DMS79 treated with DMSO at 0.1 percent for 48 hours (cell line): Measurements from ENCODE around the gene IMPA2.

Source experiments
- DNase-seq: peaks from one replicate; lab custom pipeline; 2025; lab: John Stamatoyannopoulos, UW

Gene IMPA2

DNA sequence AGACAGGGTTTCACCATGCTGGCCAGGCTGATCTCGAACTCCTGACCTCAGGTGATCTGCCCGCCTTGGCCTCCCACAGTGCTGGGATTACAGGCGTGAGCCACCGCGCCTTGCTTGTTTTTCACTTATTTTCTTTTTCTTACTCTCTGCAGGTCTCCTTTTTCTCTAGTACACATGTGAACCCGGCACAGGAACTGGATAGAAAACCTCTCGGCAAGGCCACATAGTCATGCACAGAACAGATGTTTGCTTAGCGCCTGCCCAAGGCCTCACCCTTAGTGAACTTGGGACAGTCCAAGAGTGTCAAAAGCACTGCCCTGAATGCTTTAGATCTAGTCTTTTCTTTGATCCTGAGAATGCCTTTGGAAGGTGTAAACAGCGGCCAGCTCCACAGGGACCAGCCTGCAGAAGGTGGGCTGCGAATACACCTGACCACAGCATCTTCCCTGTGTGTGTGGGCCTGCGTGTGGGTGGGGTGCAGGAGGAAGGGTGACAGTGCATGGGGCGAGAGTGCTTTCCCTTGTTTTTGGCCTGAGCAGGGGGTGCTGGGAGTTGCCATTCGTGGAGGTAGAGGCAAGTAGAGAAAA is 27.0 kb downstream of the IMPA2 start:
- no peak for DNase-seq

DNA sequence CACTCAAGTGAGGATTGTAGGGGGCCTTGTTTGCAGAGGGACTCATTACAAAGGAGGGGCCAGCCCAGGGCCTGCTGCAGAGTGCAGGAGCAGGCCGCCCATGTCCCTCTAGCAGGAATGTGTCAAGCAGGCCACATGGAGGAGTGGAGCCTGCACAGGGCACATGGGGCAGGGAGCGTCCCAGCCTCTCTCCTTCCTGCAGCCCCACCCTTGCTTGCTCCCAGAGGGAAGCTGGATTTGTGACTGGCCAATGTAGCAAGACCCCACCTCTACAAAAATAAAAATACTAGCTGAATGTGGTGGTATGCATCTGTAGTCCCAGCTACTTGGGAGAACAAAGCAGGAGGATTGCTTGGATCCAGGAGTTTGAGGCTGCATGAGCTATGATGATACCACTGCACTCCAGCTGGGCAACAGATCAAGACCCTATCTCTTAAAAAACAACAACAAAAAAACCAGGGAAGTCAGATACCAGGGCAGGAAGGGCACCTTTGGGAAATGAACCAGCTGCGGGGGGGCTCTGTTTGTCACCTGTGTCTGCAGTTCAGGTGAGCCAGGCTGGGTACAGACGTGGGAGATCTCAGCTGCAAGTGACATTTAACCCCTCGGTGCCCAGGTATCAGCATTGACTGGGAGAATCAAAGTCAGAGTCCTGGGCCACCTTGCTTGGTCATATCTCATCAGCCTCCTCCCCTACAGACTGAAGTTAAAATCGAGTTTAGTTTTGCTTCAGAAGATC is 27.7 kb downstream of the IMPA2 start:
- no peak for DNase-seq

DNA sequence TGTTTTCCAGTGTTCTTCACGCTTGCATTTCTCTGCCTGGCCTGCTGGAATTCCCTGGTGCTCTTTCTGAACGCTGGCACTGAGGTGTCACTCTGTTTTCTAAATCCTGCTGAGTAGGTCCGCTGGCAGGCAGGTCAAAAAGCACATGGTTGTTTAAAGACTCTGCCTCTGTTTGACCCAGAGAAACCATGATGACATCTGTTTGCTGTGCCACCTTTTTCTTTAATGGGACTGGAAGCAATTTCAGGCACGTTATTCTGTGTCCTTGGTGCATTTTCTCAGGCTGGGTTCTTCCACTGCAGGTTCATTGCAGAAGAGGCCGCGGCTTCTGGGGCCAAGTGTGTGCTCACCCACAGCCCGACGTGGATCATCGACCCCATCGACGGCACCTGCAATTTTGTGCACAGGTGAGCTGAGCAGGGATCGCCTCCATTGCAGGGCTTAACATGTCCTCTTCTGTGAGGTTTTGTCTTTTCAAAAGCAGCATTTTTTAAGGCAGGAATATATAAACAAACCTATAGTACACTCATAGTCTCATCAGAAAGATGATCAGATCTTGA is 28.4 kb downstream of the IMPA2 start:
- peak; percentile 20 for DNase-seq

DNA sequence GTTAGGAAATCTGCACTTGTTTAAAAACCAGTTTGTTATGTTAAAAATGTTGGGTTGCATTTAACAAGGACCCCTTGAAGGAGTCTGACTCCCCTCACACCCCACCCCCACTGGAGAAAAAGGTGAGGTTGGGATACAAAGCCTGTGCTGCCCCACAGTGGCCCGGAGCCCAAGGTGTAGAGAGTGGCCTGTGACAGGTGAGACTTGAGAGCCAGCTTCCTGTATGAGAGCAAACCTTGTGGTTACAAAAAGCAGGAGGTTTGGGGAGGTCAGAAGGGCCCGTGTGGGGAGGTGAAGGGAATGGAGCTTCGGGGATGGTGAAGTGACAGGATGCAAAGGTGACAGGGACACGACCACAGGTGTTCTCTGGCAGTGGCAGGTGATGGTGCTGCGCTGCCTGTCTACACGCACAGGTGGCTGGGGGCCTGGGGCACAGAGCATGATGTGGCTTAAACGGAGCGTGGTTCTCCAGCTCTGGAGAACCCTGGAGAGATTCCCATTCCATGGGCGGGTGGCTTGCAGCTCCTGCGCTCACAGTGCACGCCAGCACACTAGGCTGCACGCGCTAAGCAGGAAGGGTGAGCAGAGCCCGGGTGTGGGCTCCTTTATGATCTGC is 29.0 kb downstream of the IMPA2 start:
- peak; percentile 61 for DNase-seq

DNA sequence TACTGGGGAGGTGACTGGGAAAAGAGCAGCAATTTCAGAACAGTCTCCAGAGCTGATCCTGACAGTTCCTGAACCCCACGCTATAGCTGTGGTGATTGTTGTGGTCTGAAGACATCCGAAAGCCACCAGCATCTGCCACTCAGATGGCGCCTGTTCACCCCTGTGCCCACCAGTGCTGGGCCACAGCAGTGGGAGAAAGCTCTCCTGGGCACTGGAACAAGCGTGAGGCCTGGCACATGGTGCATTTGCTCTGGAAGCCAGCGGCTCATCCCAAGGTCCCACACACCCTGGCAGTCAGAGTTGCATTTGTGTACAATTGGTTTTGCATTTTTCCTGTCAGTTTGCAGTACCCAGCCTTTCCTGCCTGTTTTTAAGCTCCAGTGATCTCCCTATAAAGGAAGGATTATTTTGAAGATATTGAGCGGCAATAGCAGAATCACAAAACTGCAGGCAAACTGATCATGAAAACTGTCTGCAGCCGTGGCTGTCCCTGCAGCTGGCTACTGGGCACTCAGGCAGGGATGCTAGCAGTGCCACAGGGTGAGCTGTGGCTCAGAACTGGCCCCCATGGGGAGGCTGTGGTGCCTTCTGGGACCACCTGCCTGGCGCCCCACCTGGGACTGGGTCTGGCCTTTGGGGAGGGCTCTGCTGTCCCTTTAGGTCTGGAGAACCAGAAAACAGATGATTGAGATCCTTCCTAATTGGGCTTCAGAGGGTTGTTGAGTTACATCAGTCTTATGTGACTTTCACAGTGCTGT is 30.1 kb downstream of the IMPA2 start:
- DNase-seq: no peak

DNA sequence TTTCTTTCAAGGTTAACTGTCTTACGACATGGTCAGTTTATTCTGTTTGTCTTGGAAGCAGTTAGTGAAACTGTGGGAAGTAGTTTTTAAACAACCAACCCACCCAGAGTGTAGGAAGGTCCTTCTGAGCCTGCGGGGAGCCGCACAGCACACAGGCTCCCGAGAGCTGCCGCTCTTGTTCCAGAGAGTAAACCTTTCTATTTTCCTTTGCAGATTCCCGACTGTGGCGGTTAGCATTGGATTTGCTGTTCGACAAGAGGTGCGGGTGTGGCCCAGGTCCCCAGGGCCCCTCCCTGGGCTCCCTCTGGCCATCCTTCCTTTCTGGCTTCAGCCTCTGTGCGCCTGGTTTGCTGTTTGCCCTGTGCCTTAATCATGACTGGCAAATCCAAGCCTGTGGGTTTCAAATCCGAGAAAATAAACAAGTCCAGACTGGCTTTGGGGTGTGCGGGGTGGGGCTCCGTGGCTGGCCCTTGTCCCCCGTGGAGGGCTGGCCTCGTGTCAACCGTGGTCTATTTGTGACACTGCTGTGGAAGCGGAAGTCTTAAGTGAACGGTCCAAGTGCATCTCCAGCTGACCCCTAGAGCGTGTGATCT is 30.7 kb downstream of the IMPA2 start:
- peak; percentile 36 for DNase-seq

DNA sequence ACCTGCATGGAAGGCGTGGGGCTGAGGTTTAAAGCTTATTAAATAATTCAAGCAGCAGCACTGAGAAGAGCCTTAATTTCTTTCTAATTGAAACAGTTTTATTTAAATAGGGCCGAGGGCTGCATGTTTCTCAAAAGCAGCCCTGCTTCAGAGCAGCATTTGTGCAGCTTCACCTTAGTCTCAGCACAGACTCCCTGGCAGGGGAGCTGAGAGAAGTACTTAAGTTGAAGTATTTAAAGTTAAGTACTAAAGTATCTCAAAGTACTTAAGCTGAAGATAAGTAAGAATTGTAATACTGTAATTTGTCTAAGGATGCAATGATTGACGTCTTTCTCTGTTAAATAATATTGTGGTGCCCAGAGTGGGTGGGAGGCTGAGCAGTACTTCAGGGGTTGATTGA is 31.4 kb downstream of the IMPA2 start:
- DNase-seq: peak; percentile 67

DNA sequence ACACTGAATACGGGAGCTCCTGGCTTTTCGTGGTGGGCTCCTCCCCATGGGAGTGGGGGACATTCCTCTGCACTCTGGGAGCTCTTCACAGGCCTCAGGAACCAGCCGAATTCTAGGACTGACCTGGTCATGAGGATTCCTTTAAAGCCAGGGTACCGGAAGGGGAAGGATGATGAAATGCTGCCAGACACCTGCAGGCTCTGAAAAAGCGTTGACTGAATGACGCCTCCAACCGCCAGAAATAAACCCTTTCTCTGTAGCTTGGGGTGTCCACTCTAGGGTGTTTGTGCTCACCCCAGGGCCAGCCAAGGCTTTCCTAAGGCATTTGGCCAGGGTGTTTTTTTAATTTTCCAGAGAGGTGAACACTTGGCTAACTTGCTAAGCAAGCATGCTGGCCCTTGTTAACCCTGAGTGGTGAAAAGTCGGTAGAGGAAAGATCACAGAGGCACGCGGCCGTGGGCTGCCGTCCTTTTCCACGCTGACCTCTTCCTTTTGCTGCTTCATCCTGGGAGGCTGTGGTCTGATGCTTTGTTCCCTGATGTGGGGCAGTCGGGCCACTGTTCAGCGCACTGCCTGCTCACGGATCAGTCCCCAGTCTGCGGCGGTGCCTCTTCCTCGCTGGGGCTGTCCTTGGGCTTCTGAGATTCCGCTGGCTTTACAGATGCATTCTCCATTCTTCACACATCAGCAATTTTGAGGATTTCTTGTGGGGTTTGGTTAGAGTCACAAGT is 32.0 kb downstream of the IMPA2 start:
- no peak for DNase-seq

DNA sequence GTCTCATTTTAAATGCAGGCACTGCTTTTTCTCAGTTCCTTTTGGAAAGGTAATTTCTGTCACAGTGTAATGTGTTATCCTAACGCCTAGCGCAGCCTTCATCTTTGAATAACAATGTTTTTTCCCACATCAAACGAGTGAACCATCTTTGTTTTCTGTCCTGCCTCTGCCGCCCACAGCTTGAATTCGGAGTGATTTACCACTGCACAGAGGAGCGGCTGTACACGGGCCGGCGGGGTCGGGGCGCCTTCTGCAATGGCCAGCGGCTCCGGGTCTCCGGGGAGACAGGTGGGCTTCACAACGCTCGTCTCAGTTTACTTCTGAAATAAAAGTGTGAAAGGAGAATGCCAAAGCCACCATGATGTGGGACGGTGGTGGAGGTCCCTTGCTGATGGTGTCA is 32.8 kb downstream of the IMPA2 start:
- DNase-seq: no peak

DNA sequence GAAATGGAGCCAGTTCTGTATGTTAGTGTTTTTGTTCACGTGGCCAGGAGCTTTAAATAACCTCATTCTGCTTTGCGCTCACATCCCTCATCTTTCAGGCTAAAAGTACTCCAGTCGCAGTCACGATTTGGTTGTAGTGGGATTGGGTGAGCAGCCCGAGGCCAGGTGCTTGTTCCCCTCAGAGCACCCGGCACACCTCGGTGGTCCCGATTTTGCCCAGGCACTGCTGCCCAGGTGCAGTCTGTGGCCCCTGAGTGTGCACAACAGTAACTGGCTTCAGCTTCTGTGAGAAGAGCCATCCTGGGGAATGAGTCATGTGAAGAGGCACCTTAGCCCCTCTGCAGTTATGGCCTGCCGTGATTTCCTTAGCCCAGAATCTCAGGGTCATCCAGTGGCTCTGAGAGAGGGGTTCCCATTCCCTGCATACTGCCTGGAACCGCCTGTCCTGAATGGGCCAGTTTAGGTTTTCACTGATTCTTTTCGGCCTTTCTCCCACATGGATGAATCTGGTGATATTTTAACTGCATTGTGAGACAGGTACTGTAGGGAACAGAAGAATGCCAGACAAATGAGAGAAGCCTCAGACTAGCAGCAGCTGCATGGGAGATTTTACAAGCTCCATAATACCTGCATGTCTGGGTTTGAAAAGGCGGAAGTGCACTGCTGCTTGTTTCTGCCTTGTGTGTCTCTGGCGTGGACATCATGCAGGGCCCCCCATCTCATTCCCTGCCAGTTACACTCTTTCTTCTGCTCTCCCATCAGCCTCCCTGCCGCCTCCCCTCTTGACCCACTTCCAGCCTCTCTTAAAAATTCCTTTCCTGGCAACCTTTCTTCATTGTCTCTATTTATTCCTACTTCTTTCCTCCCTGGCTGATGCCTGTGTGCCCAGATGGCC is 33.5 kb downstream of the IMPA2 start:
- DNase-seq: peak; percentile 50

DNA sequence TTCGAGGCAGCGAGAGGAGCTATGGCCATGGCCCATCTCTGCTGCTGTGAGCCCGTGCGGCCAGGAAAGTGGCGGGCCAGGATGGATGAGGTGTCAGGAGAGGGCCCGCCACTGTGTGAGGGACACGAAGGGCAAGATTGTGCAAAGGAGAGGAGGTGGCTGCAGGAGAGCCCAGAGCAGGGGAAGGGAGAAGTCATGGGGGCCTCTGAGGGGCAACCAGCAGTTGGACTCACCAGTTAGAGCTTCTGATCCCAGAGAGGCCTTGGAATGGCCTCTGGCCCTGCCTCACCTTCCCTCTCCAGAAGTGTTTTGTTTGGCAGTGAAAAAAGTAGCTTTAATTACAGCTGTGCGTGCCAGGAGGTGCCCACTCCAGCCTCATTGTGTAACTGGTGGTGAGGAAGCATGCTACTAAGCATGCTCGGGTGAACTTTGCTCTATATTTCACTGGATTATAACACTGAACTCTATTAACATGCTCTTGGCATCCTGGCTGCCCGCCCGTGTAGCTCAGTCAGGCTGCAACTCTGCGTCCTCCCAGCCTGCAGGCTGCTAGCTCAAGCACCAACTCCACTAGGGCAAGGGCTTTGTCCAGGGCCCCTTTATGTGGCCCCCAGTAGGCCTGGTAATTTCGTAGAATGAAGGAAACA is 34.2 kb downstream of the IMPA2 start:
- peak; percentile 90 for DNase-seq

DNA sequence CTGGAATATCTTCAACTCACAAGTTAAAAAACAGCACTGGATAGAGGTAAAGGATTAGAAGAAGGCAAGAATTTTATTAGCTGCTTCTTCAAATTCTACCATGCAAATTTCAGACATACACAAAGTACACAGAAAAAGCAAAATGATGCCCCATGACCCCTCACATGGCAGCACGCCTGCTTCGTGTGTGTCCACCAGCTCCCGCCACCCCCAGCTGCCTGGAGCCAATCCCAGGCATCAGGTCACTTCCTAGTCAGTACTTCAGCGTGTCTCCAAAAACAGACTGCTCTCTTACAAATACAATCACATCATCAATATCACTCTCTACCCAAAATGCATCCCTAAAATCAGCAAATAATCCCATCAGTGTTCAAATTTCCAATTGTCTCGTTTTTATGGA is 35.8 kb downstream of the IMPA2 start:
- DNase-seq: no peak

DNA sequence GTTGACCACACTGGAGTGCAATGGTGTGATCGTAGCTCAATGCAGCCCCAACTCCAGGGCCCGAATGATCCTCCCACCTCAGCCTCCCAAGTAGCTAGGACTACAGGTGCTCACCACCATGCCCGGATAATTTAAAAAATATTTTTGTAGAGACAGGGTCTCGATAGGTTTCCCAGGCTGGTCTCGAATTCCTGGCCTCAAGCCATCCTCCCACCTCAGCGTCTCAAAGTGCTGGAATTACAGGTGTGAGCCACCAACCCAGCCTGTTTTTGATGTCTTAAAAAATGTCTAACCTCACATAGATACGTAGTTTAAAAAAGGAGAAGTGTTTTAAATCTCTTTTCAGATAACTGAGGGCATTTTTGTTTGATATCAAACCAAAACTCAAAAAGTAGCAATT is 37.6 kb downstream of the IMPA2 start:
- DNase-seq: no peak

DNA sequence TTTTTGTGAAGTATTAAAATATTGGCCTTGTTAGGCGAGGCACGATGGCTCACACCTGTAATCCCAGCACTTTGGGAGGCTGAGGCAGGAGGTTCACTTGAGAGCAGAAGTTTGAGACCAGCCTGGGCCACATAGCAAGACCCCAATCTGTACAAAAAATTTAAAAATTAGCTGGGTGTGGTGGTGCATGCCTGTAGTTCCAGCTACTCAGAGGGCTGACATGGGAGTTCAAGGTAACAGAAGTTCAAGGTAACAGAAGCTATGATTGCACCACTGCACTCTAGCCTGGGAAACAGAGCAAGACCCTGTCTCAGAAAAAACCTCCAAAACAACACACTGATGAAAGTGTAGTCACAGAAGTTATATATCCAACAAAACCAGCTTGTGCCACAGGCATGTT is 39.8 kb downstream of the IMPA2 start:
- no peak for DNase-seq

DNA sequence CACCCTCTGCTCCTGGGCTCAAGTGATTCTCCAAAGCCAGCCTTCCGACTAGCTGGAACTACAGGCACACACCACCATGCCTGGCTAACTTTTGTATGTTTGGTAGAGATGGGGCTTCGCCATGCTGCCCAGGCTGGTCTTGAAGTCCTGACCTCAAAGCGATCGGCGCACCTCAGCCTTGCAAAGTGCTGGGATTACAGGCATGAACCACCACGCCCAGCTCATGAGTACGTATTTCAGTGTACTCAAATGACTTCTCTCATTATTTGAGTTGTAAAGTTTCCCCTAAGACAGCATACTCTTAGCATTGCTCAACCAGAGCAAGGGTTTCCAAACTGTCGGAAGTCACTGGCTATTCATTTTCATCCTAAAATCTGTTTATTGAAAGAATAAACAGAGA is 40.3 kb downstream of the IMPA2 start:
- DNase-seq: no peak

DNA sequence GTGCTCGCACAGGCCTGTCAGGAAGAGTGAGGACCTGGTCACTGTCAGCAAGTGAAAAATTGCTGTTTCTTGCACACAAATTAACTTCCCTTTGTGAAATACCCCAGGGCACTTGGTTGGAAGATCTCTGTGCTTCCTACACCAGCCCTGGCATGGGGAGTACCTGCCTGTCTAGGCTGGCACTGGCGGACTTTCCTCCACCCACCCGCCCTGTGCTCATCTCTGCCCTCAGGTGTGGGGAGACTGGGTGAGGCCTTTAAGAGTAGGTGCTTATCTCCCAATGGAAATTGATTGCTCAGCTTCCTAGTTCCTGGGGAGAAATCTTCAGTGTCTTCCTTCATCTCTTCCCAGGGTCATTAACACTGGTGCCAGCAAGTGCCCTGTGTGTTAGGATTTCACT is 42.1 kb downstream of the IMPA2 start:
- no peak for DNase-seq

DNA sequence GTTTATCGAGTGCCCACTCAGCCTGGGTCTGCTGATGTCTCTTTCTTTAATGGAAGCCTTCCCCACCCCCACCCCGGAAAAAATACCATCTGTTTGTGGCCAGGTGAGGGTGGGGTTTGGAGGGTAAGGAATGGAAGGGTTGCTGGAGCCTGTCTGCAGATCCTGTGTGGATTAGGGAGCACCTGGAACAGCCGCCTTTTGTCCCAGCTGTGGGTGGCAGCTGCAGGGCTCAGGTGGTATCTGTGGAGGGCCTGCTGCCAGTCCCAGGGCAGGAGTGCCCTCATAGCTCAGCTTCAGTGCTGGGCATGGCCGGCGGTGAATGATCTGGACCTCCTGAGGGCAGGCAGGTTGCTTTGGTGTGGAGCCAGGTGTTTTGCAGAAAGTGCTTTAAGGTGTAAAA is 45.3 kb downstream of the IMPA2 start:
- peak; percentile 84 for DNase-seq

DNA sequence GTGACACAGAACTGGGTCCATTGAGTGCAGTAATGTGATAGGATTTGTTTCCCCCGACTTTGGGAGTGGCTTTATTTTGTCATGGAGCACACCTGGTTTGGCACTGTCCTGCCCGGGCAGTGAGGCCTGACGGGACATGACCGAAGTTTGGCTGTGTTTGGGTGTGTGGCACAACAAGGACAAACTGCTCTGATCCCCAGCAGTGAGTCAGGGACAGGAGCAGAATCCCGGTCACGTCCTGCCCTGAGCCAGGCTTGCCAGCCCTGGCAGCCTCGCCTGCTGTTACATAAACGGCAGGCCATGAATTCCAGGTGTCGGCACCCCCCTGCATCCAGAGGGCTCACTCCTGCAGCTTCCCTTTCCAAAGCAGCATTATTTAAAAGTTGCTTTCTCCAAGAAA is 45.7 kb downstream of the IMPA2 start:
- DNase-seq: no peak

DNA sequence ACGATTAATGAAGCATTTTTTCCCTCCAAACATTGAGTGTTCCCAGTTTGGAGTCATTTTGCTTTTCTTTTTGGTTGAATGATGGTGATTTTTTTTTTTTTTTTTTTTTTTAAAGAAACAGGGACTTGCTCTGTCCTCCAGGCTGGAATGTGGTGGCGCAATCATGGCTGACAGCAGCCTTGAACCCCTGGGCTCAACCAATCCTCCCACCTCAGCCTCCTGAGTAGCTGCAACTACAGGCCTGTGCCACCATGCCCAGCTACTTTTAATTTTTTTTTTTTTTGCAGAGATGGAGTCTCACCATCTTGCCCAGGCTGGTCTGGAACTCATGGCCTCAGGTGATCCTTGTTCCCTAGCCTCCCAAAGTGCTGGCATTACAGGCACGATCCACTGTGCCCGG is 46.2 kb downstream of the IMPA2 start:
- no peak for DNase-seq

DNA sequence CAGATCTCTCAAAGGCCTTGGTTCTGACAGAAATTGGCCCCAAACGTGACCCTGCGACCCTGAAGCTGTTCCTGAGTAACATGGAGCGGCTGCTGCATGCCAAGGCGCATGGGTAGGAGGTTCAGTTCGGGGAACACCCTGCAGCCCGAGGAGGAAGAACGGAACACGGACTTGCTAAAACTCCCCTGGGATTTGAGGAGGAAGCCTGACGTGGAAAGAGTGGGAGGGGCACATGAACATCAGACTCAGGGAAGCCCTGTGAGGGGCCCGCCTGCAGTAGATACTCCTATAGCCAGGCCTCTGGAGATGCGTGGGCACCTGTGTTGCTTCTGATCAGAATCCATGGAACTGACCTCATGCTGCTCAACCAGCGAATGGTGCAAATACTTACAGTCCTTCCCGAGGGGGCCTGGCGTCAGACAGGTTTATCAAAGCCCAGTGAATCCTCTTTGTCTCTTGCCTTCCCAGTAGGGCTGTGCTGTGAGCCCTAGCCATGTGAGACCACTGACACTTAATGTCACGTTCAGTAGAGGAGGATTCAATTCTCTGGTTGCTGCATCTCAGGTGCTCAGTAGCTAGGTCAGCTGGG is 46.8 kb downstream of the IMPA2 start:
- DNase-seq: no peak
